Activated naive CD4-positive, alpha-beta T cell treated with anti-CD3 and anti-CD28 coated beads for 36 hours (primary cell): Measurements from ENCODE around the gene AFG1L. TPM values are rescaled to one million over a fixed set of nuclear protein-coding genes. Genes with fewer than 3 reads are reported as not detected.

ENCODE experiments used
- CTCF ChIA-PET: fragments of 350-600 bp; sonication (Branson Sonifier 250); formaldehyde crosslinking; loops from one replicate; lab custom pipeline; 2021; ENCODE audit warnings: antibody characterized with exemption; lab: Charles Lee
- DNase-seq: peaks from one replicate; pipeline ENCODE4 v3.0.0-alpha.2; 2020
- H3K27ac Mint-ChIP-seq: one replicate; pipeline ENCODE4 v1.8.0; 2021; ENCODE audit warnings: mild to moderate bottlenecking, mixed read lengths
- H3K27me3 Mint-ChIP-seq: one replicate; pipeline ENCODE4 v1.8.0; 2021; ENCODE audit warnings: low read depth, mixed read lengths
- H3K36me3 Mint-ChIP-seq: one replicate; pipeline ENCODE4 v1.8.0; 2021; ENCODE audit warnings: low read depth, mixed read lengths
- H3K4me1 Mint-ChIP-seq: one replicate; pipeline ENCODE4 v1.8.0; 2021; ENCODE audit warnings: low read depth, mixed read lengths
- H3K4me3 Mint-ChIP-seq: one replicate; pipeline ENCODE4 v1.8.0; 2021; ENCODE audit warnings: mild to moderate bottlenecking, moderate library complexity, mixed read lengths
- H3K9me3 Mint-ChIP-seq: one replicate; pipeline ENCODE4 v1.8.0; 2021; ENCODE audit warnings: mixed read lengths
- intact Hi-C: fragments of 100-400 bp; cut with micrococcal nuclease; formaldehyde crosslinking; loops from one replicate; pipeline ENCODE4 v1.15.1; 2023
- total RNA-seq, 2 experiments: library from RNA; stranded (reverse); gene quantifications; one replicate each; pipeline ENCODE4 v1.2.3, GENCODE V29; 2021

The AFG1L gene
- total RNA-seq, 2 experiments from 2014 or later = 5.4 to 5.9 TPM

DNA sequence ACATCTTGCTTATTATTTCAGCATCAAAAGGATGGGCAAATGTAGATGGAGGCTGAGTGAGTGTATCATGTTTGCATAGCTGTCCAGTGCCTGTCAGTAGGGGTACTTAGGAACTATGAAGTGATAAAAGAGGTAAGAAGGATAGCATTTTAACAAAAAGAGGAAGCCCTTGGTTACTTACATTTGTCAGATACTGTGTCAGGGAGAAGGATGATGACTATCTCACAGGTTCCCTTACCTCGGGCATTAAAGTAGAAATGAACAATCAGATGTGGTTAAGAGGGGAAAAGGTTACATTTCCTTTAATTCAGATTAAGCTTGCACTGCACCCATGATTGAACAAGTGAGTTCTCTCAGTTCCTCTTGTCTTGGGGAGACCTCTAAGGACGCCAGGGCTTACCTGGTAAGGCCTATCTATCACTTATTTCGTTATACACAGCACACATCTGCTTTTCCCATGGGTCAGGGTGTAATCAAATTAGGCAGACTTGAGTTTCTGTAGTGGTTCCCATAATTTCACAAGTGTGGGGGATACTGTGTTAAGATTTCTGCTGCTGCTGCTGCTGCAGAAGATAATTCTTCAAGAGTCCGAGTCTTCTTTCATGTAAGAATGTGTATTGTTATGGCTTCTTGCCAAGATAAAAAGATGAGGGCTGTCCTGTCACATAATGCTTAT is 270.4 kb downstream of the AFG1L start:
- peaks cover 52% of the 10 kb centered on the region for H3K4me1 Mint-ChIP-seq
- peaks cover 10% of the 10 kb centered on the region for H3K27me3 Mint-ChIP-seq
- peak overlapping the region; percentile 35 for H3K4me3 Mint-ChIP-seq
- no peaks in the 10 kb centered on the region for H3K9me3 Mint-ChIP-seq
- peak; percentile 26 for DNase-seq
- H3K36me3 Mint-ChIP-seq = peaks cover 8% of the 10 kb centered on the region
- CTCF ChIA-PET = no interaction called here
- intact Hi-C loops = loop anchor here (1.0 to 10.0 kb wide), 3 partner anchors 16 to 840 kb away; no protein-coding TSS in a partner anchor
- H3K27ac Mint-ChIP-seq = peak overlapping the region; percentile 67

DNA sequence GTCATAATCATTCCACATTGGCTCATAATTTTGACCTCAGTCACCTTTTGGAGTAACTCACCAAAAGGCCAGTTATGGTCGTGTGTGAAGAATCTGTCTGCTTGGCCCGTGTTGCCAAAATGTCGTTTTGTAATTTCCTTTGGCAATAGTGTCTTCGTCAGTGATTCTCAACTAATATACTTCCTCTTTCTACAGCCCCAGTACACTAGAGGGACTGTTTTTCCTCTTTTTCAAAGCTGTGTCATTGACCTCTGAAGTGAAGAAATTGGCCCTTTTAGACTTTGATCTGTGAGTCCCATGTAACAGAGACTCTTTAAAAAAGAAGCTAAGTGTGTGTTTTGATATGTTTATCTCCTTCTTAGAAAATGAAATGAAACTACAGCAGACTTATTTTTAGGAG is 271.0 kb downstream of the AFG1L start:
- CTCF ChIA-PET = interaction anchor here (0.6 to 1.5 kb wide), 2 partner anchors 23 to 453 kb away, joined by 3 to 4 read pairs; no protein-coding TSS in a partner anchor
- H3K27me3 Mint-ChIP-seq = peaks cover 10% of the 10 kb centered on the region
- intact Hi-C loops = loop anchor here (1.0 to 10.0 kb wide), 3 partner anchors 15 to 841 kb away; no protein-coding TSS in a partner anchor

DNA sequence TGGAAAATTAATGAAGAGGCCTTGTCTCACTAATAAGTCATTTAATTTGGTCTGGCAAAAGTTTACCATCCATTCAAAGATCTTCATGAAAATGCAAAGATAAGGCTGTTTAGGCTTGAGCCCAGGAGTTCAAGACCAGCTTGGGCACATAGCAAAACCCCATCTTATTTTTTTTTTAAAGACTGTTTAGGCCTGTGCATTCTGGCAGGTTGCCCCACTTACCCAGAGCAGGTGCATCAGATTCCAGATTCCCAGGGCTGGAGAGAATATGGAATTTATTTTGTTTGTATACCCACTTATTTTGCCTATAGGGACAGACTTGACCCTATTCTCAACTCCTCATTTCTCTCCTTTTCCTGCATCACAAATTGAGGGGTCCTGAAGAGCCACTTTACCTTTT is 271.6 kb downstream of the AFG1L start:
- peaks cover 10% of the 10 kb centered on the region for H3K36me3 Mint-ChIP-seq
- CTCF ChIA-PET = interaction anchor here (0.6 to 1.5 kb wide), 4 partner anchors 10 to 453 kb away, joined by 3 to 5 read pairs (median 4); no protein-coding TSS in a partner anchor
- H3K9me3 Mint-ChIP-seq = no peaks in the 10 kb centered on the region
- intact Hi-C loops = loop anchor here (10.0 kb wide), 1 partner anchor 842 kb away; no protein-coding TSS in a partner anchor
- H3K27ac Mint-ChIP-seq = no peak overlapping the region
- no peak overlapping the region for H3K4me3 Mint-ChIP-seq
- no peak for DNase-seq
- peaks cover 10% of the 10 kb centered on the region for H3K27me3 Mint-ChIP-seq
- peaks cover 52% of the 10 kb centered on the region for H3K4me1 Mint-ChIP-seq

More for the DNA sequence above, 271.0 kb downstream of the AFG1L start:
- peaks cover 9% of the 10 kb centered on the region for H3K36me3 Mint-ChIP-seq
- no peak overlapping the region for H3K4me3 Mint-ChIP-seq
- H3K9me3 Mint-ChIP-seq = no peaks in the 10 kb centered on the region
- no peak overlapping the region for H3K27ac Mint-ChIP-seq
- DNase-seq = no peak
- peaks cover 52% of the 10 kb centered on the region for H3K4me1 Mint-ChIP-seq

DNA sequence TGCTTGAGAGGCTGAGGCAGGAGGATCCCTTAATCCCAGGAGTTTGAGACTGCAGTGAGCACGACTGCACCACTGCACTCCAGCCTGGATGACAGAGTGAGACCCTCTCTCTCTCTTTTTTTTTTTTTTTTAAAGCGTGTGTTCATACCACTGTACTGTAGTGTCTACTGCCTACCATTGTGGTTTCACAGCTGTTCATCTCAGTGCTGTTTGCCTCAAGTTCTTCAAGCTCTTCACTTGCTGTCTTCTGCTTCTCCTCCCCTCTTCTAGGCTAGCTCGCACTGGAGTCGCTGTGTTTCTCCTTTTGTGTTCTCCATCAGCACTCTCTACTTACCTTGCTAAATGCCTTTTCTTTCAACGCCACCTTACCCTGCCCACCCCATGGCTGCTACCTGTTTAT is 273.2 kb downstream of the AFG1L start:
- no peak for DNase-seq
- intact Hi-C loops = loop anchor here (10.0 kb wide), 1 partner anchor 843 kb away; no protein-coding TSS in a partner anchor
- H3K36me3 Mint-ChIP-seq = peaks cover 7% of the 10 kb centered on the region
- H3K27me3 Mint-ChIP-seq = peaks cover 2% of the 10 kb centered on the region
- H3K27ac Mint-ChIP-seq = no peak overlapping the region
- H3K4me1 Mint-ChIP-seq = peaks cover 38% of the 10 kb centered on the region
- H3K4me3 Mint-ChIP-seq = no peak overlapping the region
- CTCF ChIA-PET = interaction anchor here (0.7 kb wide), 1 partner anchor 59 kb away, joined by 3 read pairs; no protein-coding TSS in a partner anchor
- H3K9me3 Mint-ChIP-seq = no peaks in the 10 kb centered on the region

DNA sequence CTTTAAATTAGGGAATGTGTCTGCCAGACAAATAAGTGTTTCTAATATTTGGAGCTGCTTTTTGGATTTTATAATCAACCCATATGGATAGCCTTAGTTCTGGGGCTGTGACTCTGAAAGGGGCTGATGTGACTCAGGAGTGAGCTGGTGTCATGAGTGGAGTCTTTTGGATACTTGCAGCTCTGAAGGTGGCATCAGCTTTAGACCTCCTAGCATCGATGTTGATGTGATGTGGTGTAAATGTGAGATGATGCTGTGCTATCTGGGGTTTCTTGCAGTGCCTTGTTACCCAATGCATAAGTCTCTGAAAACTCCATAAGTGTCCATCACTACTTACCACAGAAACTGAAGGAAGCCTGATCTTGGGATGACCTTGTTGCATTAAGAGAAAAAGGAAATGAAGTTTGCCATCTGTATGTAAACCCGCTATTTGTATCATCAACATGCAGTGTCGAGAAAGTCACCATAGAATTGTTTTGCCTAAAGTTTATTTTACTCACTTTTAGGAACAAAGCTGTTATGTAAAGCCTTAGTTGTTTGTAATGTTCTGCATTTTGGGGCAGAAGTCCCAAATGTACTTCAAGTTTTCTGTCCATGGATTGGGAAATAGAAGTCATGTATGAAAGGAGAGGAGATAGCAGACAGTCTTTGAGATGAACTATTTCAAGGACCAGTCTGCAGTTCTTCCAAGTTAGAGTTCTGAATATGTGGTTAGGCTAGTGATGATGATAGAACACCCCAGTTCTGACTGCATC is 273.9 kb downstream of the AFG1L start:
- H3K4me3 Mint-ChIP-seq = no peak overlapping the region
- peaks cover 36% of the 10 kb centered on the region for H3K4me1 Mint-ChIP-seq
- no peaks in the 10 kb centered on the region for H3K9me3 Mint-ChIP-seq
- H3K36me3 Mint-ChIP-seq = peaks cover 7% of the 10 kb centered on the region
- no peak for DNase-seq
- H3K27me3 Mint-ChIP-seq = no peaks in the 10 kb centered on the region
- CTCF ChIA-PET = no interaction called here
- H3K27ac Mint-ChIP-seq = no peak overlapping the region
- intact Hi-C loops = loop anchor here (10.0 kb wide), 1 partner anchor 844 kb away; no protein-coding TSS in a partner anchor

DNA sequence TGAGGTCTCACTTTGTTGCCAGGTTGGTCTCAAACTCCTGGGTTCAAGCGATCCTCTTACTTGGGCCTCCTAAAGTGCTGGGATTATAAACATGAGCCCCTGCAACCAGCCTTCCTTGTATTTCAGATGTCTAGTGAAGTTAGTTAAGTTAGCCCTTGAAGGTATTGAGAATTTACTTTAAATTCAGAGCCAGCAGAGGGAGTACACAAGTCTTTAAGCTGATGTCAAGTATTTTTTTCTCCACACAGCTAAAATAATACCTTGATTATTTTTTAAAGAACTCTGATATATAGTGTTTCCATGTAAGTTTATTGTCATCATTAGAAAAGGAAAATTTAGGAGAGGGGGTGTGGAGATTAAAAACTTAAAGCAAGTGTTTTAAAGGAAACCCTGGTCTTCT is 275.7 kb downstream of the AFG1L start:
- intact Hi-C loops = no loop called here
- H3K27me3 Mint-ChIP-seq = no peaks in the 10 kb centered on the region
- CTCF ChIA-PET = interaction anchor here (0.7 to 1.0 kb wide), 2 partner anchors 99 to 210 kb away, joined by 3 to 5 read pairs; no protein-coding TSS in a partner anchor
- H3K9me3 Mint-ChIP-seq = no peaks in the 10 kb centered on the region
- peaks cover 30% of the 10 kb centered on the region for H3K4me1 Mint-ChIP-seq
- DNase-seq = no peak
- no peak overlapping the region for H3K4me3 Mint-ChIP-seq
- H3K27ac Mint-ChIP-seq = no peak overlapping the region
- peaks cover 7% of the 10 kb centered on the region for H3K36me3 Mint-ChIP-seq

DNA sequence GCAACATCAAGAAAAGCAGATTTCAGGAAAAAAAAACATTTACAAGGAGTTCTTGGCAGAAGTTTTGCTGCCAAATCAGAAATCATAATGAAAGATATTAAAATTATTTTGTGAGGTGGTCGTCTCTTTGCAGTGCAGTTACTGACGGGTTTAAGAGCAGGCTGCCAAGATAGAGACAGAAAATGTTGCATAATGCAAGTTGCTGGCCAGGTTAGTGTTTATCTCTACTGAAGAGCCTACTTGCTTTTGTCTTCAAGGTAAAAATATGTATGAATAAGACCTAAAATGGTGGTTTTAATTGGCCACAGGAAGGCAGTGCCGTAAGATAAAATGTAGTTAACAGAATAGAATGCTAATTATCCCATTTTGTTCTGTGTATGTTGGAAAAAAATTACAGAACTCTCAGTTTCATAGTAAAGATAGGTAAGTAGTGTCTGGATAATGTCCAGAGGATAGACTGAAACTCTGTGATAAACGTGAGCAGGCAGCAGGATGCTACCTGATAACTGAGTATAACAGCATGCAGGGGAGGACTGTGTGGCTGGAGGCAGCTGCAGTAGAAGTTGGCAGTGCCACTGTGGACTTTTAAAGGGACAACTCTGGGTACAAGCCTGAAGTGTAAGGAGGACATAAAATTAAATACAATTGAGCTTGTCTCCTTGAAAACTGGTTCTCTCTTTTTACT is 279.7 kb downstream of the AFG1L start:
- no peaks in the 10 kb centered on the region for H3K9me3 Mint-ChIP-seq
- H3K36me3 Mint-ChIP-seq = peaks cover 6% of the 10 kb centered on the region
- intact Hi-C loops = no loop called here
- H3K4me3 Mint-ChIP-seq = no peak overlapping the region
- no peaks in the 10 kb centered on the region for H3K27me3 Mint-ChIP-seq
- no peak for DNase-seq
- H3K4me1 Mint-ChIP-seq = peaks cover 40% of the 10 kb centered on the region
- CTCF ChIA-PET = interaction anchor here (0.7 to 1.1 kb wide), 2 partner anchors 21 to 53 kb away, joined by 3 to 5 read pairs; no protein-coding TSS in a partner anchor
- H3K27ac Mint-ChIP-seq = no peak overlapping the region

Other genes with a start within 250 kb of the AFG1L start
- 1 to 10 TPM; 7.1 to 7.5 TPM for gene OSTM1, start 220.3 kb upstream of the AFG1L start, total RNA-seq
- not detected for gene NR2E1, start 129.0 kb upstream of the AFG1L start, total RNA-seq
- 10 to 100 TPM; 59.9 to 65.7 TPM for gene SNX3, start 34.0 kb upstream of the AFG1L start, total RNA-seq